GM19452 (cell line): ENCODE measurements around the gene TPRG1L.

ENCODE experiments used
- ATAC-seq: cut with Tn5 transposase; IDR thresholded peaks from one replicate; pipeline ENCODE4 v1.9.1; 2021; ENCODE audit not compliant: unreplicated experiment

The TPRG1L gene

DNA sequence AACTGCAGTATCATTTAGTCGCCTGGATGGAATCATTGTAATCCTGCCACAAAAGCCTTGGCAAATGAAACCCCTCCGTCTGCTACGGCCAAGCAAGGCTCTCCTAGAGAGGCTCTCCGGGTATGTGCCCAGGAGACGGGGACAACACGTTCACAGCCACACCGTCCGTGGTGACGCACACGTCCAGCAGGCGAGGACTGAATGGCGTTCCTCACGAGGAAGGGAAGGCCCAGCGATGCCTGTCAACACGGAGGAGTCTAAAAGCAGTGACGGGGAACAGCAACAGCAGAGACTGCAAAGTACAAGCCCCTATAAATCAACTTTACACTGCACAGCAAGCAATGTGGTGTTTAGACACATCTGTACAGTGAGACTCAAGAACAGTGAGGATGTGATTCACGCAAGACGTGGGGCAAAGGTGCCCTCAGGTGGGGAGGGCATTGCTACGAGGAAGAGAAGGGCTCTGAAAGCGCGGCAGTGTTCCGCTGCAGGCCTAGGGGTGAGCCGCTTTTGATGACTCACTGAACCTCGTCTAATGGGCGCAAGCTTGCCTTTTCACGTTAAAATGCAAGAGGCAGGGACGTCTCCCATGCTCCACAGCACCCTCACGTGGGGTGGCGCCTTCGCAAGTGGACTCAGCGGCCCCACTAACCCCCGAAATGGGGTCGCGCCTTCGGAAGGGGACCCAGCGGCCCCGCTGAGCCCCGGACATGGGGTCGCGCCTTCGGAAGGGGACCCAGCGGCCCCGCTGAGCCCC is 18.3 kb downstream of the TPRG1L start:
- no peak for ATAC-seq

DNA sequence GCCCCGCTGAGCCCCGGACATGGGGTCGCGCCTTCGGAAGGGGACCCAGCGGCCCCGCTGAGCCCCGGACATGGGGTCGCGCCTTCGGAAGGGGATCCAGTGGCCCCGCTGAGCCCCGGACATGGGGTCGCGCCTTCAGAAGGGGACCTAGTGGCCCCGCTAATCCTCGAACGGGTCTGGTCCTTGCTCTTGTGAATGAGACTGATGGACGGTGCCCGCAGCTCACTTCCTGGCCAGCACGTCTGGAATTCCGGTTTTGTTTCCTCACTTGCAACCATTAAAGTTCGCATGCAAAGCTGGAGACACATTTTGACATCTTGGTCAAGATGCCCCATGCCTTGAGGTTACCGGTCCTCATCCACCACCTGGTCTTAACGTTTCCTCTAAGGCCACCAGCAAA is 19.5 kb downstream of the TPRG1L start:
- ATAC-seq = no peak

DNA sequence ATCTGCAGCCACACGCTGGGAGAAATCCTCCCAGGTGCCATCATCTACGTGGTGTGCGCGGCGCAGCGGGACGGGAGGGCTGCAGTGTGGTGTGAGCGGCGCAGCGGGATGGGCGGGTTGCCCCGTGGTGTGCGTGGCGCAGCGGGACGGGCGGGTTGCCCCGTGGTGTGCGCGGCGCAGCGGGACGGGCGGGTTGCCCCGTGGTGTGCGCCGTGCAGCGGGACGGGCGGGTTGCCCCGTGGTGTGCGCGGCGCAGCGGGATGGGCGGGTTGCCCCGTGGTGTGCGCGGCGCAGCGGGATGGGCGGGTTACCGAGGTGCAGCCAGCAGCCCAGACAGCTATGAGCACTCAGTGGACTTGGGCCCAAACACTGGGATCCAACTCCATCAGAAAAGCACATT is 20.4 kb downstream of the TPRG1L start:
- ATAC-seq = no peak

DNA sequence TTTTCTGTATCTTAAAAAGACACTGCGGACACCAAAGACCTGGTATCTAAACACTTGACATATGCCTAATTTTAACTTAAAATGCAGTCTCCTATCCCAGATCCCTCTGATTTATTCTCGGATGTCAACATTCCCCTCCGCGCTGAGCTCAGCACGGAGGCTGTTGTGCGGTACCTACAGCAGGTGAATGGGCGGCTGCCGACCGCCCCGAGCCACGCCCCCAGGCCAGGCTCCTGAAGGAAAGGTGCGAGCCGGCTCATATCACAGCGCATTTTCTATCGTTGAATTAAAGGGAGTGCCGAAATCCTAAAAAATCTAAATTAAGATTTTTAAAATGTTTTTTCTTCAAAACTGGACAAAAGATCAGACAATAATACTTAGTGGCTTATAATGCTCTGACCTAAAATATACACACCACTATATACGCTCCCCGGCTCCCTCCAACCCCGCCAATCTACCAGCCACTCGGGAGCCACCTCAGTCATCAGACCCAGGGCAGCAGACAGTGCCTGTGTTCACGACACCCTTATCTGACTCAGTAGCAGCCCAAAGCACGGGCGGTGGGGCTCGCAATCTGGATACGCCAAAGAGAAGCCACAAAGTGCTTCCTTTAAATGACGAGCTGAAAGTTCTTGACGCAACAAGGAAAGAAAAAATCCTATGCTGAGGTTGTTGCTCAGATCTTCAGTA is 21.0 kb downstream of the TPRG1L start:
- no peak for ATAC-seq

DNA sequence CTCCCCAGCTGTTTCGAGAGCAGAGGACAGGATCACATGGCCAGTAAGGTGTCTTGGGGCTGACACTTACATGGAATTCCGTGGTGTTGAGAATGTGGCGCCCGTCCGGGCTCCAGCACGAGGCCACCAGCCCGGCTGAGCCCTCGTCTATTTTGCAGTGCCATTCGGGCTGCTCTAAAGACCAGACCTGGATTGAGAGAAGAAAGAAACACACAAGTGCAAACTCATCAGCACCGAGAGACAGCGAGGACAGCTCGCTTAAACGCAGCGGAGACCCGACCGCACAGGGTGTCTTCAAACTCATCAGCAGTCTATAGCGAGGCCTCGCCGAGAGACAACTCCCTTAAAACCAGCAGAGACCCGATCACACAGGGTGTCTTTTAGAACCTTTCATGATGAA is 21.8 kb downstream of the TPRG1L start:
- no peak for ATAC-seq

DNA sequence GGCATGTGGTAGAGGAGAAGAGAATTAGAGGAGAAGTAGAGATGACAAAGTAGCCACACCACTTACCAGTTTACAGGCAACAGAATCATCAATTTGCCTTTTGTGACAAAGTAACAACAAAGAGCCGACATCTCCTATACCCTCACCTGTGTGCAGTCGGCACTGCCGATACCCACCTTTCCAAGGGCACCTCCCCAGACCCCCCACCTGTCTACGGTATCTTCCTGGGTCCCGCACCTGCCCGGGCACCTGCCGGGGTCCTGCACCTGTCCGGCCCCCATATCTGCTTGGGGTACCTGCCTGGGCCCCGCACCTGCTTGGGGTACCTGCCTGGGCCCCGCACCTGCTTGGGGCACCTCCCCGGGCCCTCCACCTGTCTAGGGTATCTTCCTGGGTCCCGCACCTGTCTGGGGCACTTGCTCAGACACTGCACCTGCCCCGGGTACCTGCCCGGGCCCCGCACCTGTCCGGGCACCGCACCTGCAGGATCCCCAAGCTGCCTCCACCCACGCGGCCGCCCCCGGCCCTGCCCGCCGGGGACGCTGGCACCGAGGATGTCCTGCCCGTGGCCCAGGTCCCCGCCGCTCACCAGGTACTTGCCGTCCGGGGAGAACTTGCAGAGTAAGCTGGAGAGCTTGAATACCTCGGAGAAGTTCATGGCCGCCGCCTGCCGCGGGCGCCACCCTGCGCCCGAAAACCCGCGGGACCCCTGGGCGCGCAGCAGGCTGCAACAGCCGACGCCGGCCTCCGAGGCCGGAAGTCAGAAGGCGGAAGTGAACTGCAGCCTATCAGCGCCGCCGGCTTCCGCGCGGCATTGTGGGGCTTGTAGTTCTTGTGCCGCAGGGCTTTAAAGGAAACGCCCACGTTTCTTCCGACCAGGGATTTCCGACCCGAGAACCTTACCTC is 24.8 kb downstream of the TPRG1L start, which contains the start of gene WRAP73:
Gene WRAP73 (minus strand): TSS at position 762 of the 906 bp plus-strand sequence. CDS start 104 bp downstream, at position 658.
- ATAC-seq = peak; percentile 75

DNA sequence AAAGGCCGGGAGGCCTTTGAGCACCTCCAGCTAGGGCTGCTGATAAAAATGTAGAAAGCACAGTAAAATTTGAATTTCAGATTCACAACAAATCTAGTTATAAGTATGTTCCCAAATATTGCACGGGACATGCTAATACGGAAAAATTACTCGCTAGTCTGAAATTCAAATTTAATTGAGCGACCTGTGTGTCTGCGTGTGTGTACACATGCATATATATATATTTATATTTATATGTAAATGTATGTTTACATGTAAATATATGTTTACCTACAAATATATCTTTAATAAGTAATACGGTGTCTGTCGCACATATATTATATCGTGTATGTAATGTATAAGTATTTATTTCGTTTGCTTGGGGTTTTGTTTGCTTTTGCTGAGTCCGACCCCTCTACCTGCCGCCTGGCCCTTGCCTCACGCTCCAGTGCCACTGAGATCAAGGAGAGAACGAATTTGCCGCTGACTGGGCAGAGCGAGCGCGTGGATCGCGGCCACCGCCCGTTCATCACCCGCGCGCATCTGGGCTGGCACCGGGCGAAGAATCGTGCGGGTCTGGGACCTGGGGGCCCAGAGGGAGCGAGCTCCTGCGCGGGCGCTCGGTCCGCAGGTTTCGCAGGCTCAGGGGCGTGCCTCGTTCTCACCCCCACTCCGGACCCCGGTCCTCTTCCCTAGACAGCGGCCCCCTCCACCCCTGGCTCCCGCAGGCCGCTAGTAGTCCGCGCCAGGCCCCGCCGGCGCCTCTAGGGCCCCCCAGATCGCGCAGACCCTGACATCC is 25.6 kb downstream of the TPRG1L start:
- no peak for ATAC-seq

DNA sequence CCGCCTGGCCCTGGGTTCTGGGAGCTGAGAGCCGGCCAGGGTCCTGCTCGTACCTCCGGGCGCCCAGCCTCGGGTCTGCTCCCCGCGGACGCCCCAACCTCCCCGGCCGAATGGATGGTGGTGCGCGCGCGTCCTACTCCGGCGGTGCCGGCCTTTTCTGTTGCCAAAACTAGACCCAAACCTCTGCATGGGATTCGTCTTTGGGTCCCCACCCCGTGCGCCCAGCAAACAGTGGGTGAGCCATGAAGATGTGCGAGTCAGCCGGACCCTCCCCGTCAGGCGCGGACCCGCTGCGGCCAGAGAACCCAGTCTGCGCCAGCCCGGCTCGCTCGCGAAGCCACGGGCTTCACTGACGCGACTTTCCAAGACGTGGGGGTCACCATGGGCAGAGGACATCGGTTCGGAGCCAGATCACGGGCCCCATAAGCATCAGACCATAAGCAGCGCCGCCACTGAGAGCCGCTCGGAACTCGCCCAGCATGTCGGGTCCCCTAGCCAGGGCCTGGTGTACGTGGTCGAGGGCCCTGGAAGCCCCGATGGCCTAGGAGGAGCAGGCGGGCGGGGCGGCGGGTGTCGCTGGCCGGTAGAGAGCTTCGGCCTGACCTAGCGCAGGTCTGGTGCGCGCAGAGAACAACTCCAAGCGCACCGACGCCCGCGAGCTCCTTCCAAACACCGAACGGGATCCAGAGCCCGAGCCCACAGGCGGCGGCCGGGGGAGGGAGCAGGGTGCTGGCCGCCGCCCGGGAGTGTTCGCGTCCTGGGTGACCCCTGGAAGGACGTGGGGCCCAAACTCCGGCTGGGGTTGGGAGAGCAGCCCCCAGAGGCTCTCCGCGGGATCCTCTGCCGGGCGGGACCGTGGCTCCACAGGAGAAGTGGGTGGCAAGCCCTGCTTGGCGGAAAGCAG is 26.5 kb downstream of the TPRG1L start:
- ATAC-seq = no peak

DNA sequence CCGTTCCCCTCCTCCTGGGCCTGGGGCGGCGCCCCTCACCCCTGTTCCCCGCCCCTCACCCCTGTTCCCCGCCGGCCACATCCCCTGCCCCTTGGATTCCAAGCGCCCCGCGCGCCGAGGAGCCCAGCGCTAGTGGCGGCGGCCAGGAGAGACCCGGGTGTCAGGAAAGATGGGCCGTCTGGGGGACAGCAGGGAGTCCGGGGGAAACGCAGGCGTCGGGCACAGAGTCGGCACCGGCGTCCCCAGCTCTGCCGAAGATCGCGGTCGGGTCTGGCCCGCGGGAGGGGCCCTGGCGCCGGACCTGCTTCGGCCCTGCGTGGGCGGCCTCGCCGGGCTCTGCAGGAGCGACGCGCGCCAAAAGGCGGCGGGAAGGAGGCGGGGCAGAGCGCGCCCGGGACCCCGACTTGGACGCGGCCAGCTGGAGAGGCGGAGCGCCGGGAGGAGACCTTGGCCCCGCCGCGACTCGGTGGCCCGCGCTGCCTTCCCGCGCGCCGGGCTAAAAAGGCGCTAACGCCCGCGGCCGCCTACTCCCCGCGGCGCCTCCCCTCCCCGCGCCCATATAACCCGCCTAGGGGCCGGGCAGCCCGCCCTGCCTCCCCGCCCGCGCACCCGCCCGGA is 27.2 kb downstream of the TPRG1L start, which contains the start of gene TP73:
Gene TP73 (plus strand): TSS at position 587 of the 618 bp plus-strand sequence. CDS start 29,850 bp downstream, outside the sequence.
- no peak for ATAC-seq

DNA sequence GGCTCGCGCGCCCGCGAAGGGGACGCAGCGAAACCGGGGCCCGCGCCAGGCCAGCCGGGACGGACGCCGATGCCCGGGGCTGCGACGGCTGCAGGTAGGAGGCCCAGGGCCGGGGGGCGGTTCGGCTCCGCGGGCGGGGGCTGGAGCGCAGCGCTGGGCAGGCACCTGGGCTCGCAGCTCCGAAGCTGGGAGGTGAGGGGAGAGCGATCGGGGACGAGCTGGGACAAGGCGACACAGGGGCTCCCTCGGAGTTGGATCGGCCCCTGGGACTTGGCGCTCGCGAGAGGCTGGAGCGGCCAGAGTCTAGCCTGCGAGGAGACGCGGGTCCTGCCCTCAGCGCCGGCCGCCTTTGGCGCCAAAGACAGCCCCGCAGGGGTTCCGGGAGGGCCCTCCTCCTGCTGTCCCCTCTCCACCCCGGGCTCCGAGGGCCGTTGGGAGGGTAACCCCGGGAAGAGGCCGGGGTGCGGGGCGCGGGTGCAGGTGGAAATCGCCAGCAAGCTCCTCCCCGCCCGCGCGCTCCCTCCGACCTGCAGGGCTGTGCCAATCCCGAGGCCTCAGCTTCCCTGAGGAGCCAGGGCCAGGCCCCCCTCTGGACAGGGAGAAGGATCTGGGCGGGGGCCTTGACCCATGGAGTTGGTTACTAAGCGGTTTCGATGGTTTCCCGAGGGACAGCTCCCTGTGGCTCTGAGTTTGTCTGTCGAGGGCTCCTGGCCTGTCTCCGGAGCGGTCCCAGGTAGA is 27.9 kb downstream of the TPRG1L start:
- no peak for ATAC-seq

DNA sequence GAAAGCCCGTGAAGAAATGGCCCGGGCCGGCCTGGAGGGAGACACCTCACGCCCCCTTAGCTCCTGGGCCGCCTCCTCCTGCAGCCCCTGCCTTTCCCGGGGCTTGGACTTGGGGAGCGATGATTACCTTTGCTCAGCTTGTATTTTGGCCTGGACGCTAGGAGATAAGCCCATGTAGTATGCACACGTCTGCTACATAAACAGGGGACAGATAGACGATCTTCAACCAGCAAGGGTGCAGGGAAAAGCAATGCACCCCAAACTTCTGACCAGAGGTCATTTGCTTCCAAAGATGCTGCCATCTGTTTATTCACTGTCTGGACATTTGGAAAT is 28.4 kb downstream of the TPRG1L start:
- no peak for ATAC-seq

DNA sequence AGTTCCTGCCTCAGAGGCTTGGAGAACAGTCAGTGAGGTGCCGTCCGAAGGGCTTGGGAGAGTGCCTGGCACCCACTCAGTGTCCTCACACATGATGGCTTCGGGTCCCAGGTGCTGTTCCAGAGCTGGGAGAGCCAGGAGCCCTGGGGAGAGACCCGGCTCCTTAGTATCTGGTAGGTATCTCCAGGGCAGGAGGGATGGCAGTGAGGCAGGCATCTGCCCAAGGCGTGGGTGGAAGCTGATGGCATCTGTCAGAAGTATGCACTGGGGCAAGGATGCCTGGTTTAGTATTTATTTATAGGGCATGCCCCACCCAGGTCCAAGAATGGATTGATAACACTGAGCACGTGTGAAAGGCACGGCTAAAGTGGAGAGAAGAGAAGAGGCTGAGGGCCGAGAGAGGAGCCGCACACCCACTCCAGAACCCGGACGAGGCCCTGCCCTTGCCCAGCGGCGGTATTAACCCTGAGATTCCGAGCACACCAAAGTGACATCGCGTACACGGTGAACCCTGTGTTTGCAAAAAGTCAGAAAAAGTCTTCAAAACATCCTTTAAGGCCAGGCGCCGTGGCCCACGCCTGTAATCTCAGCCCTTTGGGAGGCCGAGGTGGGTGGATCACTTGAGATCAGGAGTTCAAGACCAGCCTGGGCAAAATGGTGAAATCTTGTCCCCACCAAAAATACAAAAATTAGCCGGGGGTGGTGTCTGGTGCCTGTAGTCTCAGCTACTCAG is 29.9 kb downstream of the TPRG1L start:
- ATAC-seq = no peak

DNA sequence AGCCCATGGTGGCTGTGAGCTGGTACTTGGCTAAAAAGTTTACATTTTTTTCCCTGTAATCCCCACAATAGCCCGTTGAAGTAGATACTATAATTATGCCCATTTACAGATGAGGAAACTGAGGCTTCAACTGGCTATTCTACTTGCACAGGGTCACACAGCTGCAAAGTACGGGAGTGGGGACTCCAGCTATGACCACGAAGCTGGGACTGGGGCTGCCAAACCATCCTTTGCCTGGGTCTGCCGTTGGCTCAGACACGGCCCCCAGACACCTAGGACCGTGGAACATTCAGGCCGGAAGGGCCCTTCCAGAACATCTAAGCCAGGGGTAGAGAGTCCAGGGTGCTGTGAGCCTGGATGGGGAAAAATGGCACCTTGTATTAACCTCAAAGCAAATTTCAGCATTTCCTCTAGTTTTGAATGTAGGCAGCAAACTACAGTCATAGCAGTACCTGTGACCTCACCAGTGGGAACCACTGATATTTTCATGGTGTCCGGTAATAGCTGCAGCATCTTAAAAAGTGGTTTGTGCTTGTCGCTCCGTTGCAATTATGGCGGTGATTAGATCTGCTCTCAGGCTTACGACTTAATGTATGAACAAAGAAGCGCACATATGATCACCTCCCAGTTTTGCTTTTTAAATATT is 31.8 kb downstream of the TPRG1L start:
- ATAC-seq = peak; percentile 65

DNA sequence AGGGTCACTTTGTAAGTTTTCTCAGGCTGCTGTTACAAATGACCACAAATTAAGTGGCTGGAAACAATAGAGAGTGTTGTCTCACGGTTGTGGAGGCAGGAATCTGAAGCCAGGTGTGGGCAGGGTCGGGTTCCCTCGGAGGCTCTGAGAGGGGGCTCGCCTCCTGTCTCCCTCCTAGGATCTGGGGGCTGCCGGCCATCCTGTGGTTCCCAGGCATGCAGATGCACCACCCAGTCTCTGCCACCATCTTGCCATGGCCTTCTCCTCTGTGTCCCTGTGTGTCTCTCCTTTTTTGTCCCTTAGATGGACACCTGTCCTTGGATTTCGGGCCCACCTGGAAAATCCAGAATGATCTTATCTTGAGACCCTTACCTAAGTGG is 32.3 kb downstream of the TPRG1L start:
- ATAC-seq = peak; percentile 21

DNA sequence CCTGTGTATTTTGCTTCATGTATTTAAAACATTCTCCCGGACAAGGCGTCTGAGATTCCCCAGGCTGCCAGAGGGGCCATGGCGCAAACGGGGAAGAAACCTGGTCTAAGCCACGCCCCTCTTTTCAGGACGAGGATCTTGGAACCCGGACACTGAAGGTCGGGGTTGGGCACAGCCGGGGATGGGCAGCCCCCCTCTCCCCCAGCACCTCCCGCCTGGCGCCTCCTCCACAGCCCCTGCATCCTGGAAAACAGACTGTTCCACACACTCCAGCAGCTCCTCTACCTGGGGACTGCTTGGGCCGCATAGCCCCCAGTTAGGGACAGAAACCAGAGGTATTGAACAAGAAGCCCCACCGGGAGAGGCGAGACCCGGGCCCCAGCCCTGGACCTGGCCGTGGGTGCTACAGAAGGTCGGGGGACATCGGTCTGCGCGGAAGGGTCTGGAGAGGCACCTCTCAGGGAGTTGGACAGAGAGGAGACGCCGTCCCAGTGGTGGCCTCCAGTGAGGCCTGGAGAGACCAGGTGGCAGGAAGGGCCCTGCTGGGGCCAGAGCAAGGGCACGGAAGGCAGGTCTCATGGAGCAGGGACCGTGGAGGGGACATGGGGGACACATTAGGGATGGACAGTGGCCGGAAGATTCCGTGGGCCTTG is 32.9 kb downstream of the TPRG1L start:
- ATAC-seq = no peak

DNA sequence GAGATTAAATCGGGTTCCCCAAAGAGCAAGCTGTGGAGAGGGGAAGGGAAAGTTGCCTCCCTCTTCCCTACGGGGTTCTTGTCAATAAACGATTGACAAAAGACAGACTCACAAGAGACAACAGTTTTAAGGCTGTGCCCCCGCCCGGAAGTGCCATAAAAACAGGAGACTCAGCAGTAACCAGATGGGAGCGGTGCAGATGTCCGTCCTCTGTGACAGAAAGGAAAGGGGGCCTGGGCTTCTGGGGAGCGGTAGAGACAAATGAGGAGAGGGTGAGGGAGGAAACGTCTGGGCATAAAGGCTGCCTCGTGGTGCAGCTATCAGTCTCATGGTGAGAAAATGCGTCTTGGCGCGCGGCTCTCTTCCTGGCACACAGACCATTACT is 33.4 kb downstream of the TPRG1L start:
- ATAC-seq = no peak

DNA sequence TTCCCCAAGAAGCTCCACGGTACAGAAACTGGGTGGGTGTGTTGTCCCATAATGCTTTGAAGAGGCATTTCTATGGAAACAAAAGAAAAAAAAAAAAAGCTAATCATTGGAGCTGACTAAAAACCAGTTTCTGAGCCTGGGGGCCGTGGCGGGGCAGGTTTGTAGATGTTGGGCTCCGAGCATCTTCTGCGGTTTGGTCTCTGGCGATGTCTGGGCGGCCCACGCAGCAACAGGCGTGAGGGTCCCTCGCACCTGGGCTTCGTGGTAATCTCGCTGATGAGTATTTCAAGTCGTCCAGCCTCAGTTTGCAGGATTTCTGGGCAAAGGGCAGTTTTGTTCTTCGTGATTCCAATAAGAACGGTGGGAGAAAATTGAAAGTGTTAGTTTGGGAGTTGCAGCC is 34.3 kb downstream of the TPRG1L start:
- ATAC-seq = no peak
